ENCODE results near the gene TLE2. TPM values are rescaled to one million over a fixed set of nuclear protein-coding genes. Genes with fewer than 3 reads are reported as not detected.
"Not testable (repeated sequence)": the region's sequence is repeated elsewhere in the genome, so short reads cannot be mapped to it uniquely, and the experiment has no call there.

TLE2 gene
- polyA plus RNA-seq, 1 donor = 29.3 TPM

- no peak for DNase-seq (ENCODE audit: low read depth)
Observed at GRCh38 chr19:2983351-2984214, 45.5 kb downstream of the TLE2 start.

- peak; percentile 77 for DNase-seq (ENCODE audit: low read depth)
Observed at GRCh38 chr19:2982983-2983350, 46.1 kb downstream of the TLE2 start.

DNA sequence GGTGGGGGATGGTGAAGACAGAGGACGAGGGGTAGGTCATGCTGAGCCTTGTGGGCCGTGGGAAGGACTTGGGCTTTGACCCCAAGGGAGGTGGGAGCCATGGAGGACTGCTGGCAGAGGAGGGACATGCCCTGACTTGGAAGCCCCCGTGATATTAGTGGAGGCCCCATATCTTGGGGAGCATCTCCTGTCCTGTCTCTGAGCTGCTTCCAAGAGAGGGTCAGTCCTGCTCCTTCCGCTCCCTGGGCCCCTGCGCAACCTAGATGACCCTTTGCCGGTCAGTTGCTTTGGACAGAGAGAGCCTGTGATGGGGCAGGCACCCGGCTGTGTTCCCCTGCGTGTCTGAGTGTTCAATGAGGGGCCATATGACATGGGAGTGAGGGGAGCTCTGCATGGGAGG lies 46.5 kb downstream of the TLE2 start:
- no peak for DNase-seq (ENCODE audit: low read depth)

GRCh38 chr19:2981898-2982297 lies 47.2 kb downstream of the TLE2 start:
- no peak for DNase-seq (ENCODE audit: low read depth)

GRCh38 chr19:2978772-2979171 lies 50.3 kb downstream of the TLE2 start:
- no peak for DNase-seq (ENCODE audit: low read depth)

- no peak for DNase-seq (ENCODE audit: low read depth)
Observed at GRCh38 chr19:2978166-2978767, 50.8 kb downstream of the TLE2 start.

GRCh38 chr19:2977746-2978138 lies 51.3 kb downstream of the TLE2 start:
- DNase-seq (ENCODE audit: low read depth) = no peak

DNA sequence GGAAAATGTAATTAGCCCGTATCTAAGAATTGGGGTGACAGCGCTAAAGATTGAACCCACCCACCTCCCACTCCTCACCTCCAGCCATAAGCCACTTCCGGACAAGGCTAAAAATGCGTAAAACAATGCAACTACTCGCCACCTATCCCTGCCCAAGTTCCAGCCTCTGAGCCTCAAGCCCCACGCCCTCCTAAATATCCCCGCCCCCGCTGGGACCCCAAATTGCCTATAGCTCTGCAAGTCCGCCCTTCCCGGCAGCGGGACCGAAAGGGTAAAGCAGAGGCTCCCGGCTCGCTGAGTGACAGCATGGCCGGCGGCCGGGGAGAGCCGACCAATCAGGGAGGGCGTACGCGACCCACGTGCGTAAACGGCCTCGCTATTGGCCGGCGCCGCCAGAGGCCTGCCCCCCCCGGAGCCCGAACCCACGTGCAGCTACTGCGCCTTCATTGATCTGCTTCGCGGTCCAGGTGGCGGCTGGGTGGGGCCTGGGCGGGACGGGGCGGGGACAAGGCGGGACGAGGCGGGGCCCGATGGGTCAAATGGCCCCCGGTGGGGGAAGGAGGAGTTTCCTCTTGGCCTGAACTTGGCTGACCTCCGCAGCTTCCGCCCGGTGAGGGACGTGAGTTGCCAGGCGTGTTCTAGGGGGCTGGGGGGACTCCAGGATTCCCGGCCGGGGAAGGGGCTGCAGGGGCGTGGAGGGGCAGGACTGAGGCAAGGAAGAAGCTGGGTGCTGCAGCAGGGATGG lies 51.9 kb downstream of the TLE2 start, which contains the start of gene TLE6:
Gene TLE6 (plus strand): TSS at position 564 of the 745 bp plus-strand sequence. CDS start 670 bp downstream, outside the sequence.
- DNase-seq (ENCODE audit: low read depth) = no peak

GRCh38 chr19:2976609-2977000 lies 52.5 kb downstream of the TLE2 start:
- no peak for DNase-seq (ENCODE audit: low read depth)

DNA sequence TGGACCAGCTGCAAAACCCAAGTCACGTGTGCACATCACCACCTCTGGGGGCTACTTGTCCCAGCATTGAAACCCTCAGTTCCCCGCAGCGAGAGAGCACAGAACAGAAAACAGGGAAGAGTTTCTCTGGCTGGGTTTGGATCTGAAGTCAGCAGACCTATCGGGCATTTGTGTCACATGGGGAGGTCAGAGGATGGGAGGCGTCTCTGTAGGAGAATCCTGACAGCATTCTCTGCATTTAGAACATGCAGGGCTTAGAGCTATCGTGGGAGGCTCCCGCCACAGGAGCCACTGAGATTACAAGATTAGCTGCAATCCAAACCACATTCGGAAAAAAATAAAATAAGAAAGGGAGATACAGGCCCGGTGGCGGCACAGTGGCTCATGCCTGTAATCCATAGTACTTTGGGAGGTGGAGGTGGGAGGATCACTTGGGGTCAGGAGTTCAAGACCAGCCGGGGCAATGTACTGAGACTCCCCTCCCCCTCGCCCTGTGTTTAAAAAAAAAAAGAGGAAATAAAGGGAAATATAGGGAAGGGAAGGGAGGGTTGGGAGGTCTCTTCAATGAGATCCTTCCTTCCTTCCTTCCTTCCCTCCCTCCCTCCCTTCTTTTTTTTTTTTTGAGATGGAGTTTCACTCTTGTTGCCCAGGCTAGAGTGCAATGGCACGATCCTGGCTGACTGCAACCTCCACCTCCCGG lies 54.6 kb downstream of the TLE2 start:
- no peak for DNase-seq (ENCODE audit: low read depth)

- DNase-seq (ENCODE audit: low read depth) = no peak
Observed at GRCh38 chr19:2973229-2973628, 55.9 kb downstream of the TLE2 start.

- no peak for DNase-seq (ENCODE audit: low read depth)
Observed at GRCh38 chr19:2970201-2970835, 58.8 kb downstream of the TLE2 start.

- peak; percentile 72 for DNase-seq (ENCODE audit: low read depth)
Observed at GRCh38 chr19:2969104-2969504, 60.0 kb downstream of the TLE2 start.

- DNase-seq (ENCODE audit: low read depth) = no peak
Observed at GRCh38 chr19:2967972-2968371, 61.1 kb downstream of the TLE2 start.

GRCh38 chr19:2964874-2965273 lies 64.2 kb downstream of the TLE2 start:
- DNase-seq (ENCODE audit: low read depth) = no peak

- DNase-seq (ENCODE audit: low read depth) = not testable (repeated sequence)
Observed at GRCh38 chr19:2963631-2964030, 65.4 kb downstream of the TLE2 start.

GRCh38 chr19:2963122-2963521 lies 66.0 kb downstream of the TLE2 start:
- no peak for DNase-seq (ENCODE audit: low read depth)

DNA sequence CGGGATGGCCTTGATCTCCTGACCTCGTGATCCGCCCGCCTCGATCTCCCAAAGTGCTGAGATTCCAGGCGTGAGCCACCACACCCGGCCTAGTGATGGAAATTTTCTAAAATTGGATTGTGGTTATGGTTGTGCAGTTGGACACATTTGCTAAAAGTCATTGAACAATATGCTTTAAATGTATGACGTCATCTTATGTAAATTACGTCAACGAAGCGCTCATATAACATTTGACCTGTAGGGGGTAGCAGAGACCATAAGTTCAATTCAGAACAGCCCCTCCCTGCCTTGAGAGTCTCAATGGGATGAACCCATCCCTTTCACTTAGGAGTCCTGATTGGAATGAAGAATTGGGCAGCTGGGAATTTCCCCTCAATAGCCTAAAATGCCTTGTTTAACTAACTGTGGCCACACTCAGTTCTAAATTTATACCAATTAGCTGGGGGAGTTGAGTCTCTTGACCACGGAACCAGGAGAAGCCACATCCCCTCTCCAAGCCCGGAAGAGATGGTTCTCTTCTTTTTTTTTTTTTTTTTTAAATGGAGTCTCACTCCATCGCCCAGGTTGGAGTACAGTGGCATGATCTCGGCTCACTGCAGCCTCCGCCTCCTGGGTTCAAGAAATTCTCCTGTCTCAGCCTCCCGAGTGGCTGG lies 66.9 kb downstream of the TLE2 start:
- DNase-seq (ENCODE audit: low read depth) = peak; percentile 84

- no peak for DNase-seq (ENCODE audit: low read depth)
Observed at GRCh38 chr19:2960120-2960519, 69.0 kb downstream of the TLE2 start.

DNA sequence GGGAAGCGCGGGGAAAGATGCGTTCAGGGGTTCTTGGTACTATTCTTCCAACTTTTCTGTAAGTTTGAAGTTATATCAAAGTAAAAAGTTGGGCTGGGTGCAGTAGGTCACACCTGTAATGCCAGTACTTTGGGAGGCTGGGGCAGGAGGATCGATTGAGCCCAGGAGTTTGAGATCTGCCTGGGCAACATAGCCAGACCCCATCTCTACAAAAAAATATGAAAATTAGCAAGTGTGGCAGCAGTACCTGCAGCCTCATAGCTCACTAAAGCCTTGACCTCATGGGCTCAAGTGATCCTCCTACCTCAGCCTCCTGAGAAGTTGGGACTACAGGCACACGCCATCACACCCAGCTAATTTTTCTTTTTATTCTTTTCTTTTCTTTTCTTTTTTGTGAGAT lies 71.9 kb downstream of the TLE2 start:
- no peak for DNase-seq (ENCODE audit: low read depth)

GRCh38 chr19:2952953-2953481 lies 76.1 kb downstream of the TLE2 start:
- DNase-seq (ENCODE audit: low read depth) = no peak

Data from forelimb muscle (tissue), 1 donor.